Psoas muscle (tissue), 8 donors: ENCODE measurements around the gene TICAM2. TPM values are rescaled to one million over a fixed set of nuclear protein-coding genes. Genes with fewer than 3 reads are reported as not detected.

Experiments
- ATAC-seq, 4 donors: fragments of 200-7000 bp; cut with Tn5 transposase; one replicate each; pipeline ENCODE4 v1.9.1; 2020; ENCODE audit warnings: moderate library complexity in 3 of 4, mild to moderate bottlenecking in 2 of 4
- DNase-seq, 2 donors: peaks; one replicate each; pipeline ENCODE4 v3.0.0-alpha.2; 2020
- H3K27ac ChIP-seq: fragments of 200-600 bp; one replicate; pipeline ENCODE4 v1.8.0; 2022
- H3K27me3 ChIP-seq, 3 donors: fragments of 200-600 bp in 1 of 3; one replicate each; pipeline versions ENCODE4 v1.6.1 to v1.8.0; 2013 to 2022; ENCODE audit warnings: low read length in 2 of 3, mild to moderate bottlenecking in 2 of 3, moderate library complexity in 1 of 3; ENCODE audit not compliant: insufficient read depth in 3 of 3
- H3K36me3 ChIP-seq, 2 donors: fragments of 200-600 bp in 1 of 2; one replicate each; pipeline versions ENCODE4 v1.6.1 to v1.8.0; 2013 to 2022; ENCODE audit warnings: low read depth in 1 of 2, mild to moderate bottlenecking in 1 of 2, moderate library complexity in 1 of 2; ENCODE audit not compliant: insufficient read depth in 1 of 2
- H3K4me1 ChIP-seq: fragments of 200-600 bp; one replicate; pipeline ENCODE4 v1.8.0; 2022
- H3K4me3 ChIP-seq: fragments of 200-600 bp; one replicate; pipeline ENCODE4 v1.8.0; 2022; ENCODE audit warnings: mild to moderate bottlenecking
- H3K9me3 ChIP-seq: fragments of 200-600 bp; one replicate; pipeline ENCODE4 v1.8.0; 2022
- WGBS, 3 donors: extraction: QIAGEN DNeasy Blood & Tissue Kit; methylation state at CpG; one replicate each; pipeline versions ENCODE4 v1.1.6 to v1.1.7; 2013; 5-methylcytosine and 5-hydroxymethylcytosine counted together
- intact Hi-C, 2 donors: fragments of 100-400 bp; cut with DNase I; formaldehyde crosslinking; loops; one replicate each; pipeline versions ENCODE4 v1.11.0 to v1.14.2; 2022
- polyA plus RNA-seq, 3 donors: library from polyadenylated mRNA; stranded (reverse); fragments of 200-250 nt; gene quantifications; one replicate each; pipeline ENCODE4 v1.2.3, GENCODE V29; 2013
- total RNA-seq, 4 donors: library from RNA; stranded (reverse); fragmentation: NEBNext Ultra II Directional in 2 of 4; extraction: Animal tissue kit (Norgen Biotek cat#: 25700) in 2 of 4; gene quantifications; one replicate each; pipeline versions ENCODE4 v1.2.1 to v1.2.4, GENCODE V29; 2021 to 2023
- TF ChIP-seq, protein P1 (sequence below): fragments of 200-600 bp; IDR thresholded peaks from one replicate; pipeline ENCODE4 v1.8.0; 2022; ENCODE audit warnings: antibody characterized with exemption
- donor health status: healthy with polysubstance abuse.
- donor health status: DM: no; HTN: no; CAD: no; lungs with moderate emphysema.
- donor health status: Bipolar disorder and iron deficiency.
- donor health status: healthy.
- donor health status: DM: yes; HTN: yes; CAD: no.
- donor health status: DM: no; HTN: no; CAD: no.
- donor health status: DM: no; HTN: no; CAD: no.
- donor health status: DM: yes; HTN: yes; CAD: no.

TICAM2 gene
- total and polyA plus RNA-seq, 7 donors, result 0.63 to 4.9 (median 1.3) TPM

DNA sequence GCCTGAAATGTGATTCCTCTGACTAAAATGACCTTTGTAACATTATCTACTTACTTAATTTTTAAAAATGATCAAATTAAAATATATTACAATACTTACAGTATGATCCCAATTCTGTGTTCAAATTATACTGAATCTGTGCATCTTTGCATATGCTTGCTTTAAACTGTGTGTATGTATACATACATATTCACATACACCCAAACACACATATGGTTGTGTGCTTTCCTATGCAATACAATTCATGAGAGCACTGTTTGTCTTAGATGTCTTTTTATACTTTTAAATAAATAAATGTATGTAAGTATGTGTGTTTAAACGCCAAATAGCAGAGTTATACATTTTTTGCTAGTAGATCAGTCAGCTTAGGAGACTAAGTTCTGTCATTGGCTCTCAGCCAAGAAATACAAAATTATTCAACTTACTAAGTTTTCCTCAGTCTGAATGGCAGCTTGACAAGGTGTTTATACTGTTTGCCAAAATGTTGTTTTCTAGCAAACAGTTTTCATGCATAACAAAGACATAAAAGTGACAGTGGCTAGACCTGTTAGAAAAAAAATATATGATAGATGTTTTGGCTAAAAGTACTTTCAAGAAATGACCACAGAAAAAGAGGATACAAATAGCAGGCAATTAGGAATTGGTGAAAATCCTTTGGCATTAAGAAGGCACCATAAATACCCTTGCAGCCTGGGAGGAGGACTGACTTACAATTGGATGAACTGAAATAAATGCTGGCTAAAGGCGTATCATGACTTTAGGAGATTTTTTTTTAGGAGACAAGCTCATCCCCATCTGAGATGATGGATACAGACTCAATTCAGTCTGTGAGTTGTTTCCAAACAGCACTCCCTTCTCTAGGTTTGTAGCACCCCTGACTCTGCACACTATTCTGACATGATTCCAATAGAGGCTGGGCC lies 7.9 kb downstream of the TICAM2 start:
- no peaks in the 10 kb centered on the region for H3K36me3 ChIP-seq
- no peak overlapping the region for H3K27ac ChIP-seq
- WGBS, 3 donors, result 49 to 69% (median 50%) methylated on average over 2 of the region's 2 CpGs
- peaks cover 63% of the 10 kb centered on the region for H3K4me1 ChIP-seq
- TF ChIP-seq, protein P1, sequence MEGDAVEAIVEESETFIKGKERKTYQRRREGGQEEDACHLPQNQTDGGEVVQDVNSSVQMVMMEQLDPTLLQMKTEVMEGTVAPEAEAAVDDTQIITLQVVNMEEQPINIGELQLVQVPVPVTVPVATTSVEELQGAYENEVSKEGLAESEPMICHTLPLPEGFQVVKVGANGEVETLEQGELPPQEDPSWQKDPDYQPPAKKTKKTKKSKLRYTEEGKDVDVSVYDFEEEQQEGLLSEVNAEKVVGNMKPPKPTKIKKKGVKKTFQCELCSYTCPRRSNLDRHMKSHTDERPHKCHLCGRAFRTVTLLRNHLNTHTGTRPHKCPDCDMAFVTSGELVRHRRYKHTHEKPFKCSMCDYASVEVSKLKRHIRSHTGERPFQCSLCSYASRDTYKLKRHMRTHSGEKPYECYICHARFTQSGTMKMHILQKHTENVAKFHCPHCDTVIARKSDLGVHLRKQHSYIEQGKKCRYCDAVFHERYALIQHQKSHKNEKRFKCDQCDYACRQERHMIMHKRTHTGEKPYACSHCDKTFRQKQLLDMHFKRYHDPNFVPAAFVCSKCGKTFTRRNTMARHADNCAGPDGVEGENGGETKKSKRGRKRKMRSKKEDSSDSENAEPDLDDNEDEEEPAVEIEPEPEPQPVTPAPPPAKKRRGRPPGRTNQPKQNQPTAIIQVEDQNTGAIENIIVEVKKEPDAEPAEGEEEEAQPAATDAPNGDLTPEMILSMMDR, result no peak
- H3K9me3 ChIP-seq, result no peaks in the 10 kb centered on the region
- H3K27me3 ChIP-seq, result no peaks in the 10 kb centered on the region
- intact Hi-C loops, result no loop called here
- DNase-seq (no peak), ATAC-seq (peak; percentile 18 to 52 (median 32))
- H3K4me3 ChIP-seq, result no peak overlapping the region

DNA sequence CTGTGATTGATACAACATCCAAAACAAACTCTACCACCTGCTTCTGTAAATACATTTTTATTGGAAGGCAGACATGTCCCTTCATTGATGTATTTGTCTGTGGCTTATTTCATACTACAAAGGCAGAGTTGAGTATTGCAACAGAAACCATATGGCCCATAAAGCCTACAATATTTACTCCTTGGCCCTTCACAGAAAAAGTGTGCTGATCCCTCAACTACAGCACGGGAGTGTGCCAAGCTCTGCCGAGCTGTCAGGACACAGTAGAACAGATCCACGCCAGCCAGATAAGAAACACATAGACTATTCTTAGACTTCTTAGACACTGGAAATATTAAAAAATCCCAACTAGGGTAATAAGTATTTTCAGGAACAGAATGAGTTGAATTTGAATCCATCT lies 13.2 kb downstream of the TICAM2 start:
- 13 to 44% (median 30%) methylated on average over 3 of the region's 3 CpGs for WGBS, 3 donors
- Histone ChIP-seq H3K4me1 (peaks cover 37% of the 10 kb centered on the region), H3K4me3 (no peak overlapping the region), H3K27ac (peak overlapping the region; percentile 38), H3K36me3 (no peaks in the 10 kb centered on the region), H3K27me3 (no peaks in the 10 kb centered on the region), H3K9me3 (no peaks in the 10 kb centered on the region)
- DNase-seq (no peak), ATAC-seq (peak in 3 of 4 donors; percentile 57 to 73 (median 65))
- TF ChIP-seq, protein P1, result no peak
- intact Hi-C loops, result loop anchor here (5.0 to 10.0 kb wide), 2 partner anchors 214 to 282 kb away; no protein-coding TSS in a partner anchor

DNA sequence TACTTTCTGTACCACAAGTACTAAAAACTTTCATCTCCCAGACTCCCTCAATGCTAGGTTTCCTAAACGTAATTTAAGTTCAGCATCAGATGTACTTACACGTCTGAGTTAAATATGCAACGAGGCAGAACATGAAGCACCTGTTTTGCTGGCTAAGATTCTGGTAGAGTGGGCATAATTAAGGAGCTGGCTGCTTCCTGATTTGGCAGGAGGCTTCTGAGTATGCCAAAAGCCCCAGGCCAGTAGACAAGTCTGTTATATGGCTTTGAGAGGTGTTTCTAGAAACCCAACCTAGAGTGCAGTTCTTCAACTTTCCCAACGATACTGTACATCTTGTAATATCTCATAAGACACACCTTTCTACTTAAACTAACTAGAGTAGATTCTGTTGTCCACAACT lies 13.6 kb downstream of the TICAM2 start:
- DNase-seq (no peak), ATAC-seq (peak in 1 of 4 donors; percentile 30)
- 25 to 47% (median 27%) methylated on average over 4 of the region's 4 CpGs for WGBS, 3 donors
- Histone ChIP-seq H3K9me3 (no peaks in the 10 kb centered on the region), H3K36me3 (no peaks in the 10 kb centered on the region), H3K27ac (peak overlapping the region; percentile 38), H3K4me3 (no peak overlapping the region), H3K27me3 (no peaks in the 10 kb centered on the region), H3K4me1 (peaks cover 33% of the 10 kb centered on the region)
- intact Hi-C loops, result loop anchor here (5.0 to 10.0 kb wide), 2 partner anchors 214 to 281 kb away; no protein-coding TSS in a partner anchor
- TF ChIP-seq, protein P1, result no peak

DNA sequence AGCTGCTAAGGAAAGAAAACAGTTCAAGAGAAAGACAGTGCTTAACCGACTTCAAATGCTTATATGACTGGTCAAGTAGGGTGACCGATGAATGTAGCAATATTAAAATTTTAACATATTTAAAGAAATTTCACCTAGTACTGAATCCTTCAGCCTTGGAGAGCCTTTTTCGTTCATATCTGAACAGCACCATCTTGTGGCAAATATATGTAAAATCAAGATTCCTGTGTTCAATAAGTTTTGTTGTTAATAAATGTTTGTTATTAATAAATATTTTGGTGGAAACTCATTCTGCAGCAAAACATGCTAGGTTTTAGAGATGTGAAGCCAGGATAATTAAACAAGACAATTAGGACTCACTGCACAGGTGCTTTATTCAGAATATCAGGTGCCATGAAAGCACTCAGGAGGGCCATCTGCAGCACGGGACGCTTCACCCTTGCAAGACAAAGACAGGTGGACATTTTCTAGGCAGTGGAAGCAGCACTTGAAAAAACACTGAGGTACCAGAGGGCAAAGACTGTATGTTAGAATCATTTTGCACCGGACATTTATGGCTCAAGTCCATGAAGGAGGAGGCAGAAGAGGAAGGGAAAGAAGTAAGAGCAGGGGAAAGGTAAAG lies 15.6 kb downstream of the TICAM2 start:
- Histone ChIP-seq H3K36me3 (no peaks in the 10 kb centered on the region), H3K9me3 (no peaks in the 10 kb centered on the region), H3K4me3 (no peak overlapping the region), H3K27me3 (no peaks in the 10 kb centered on the region), H3K4me1 (peaks cover 29% of the 10 kb centered on the region), H3K27ac (no peak overlapping the region)
- ATAC-seq (peak; percentile 43 to 66 (median 52)), DNase-seq (no peak)
- WGBS, 3 donors, result 21 to 35% (median 26%) methylated on average over 6 of the region's 6 CpGs
- TF ChIP-seq, protein P1, result peak; percentile 71
- intact Hi-C loops, result loop anchor here (1.0 to 10.0 kb wide), 3 partner anchors 212 to 279 kb away; no protein-coding TSS in a partner anchor
